C4-2B (cell line): ENCODE measurements around the gene COPS8.

Experiments
- H3K27ac ChIP-seq: fragments of 450-650 bp; 2 replicates; pipeline ENCODE4 v1.5.1; 2017
- CTCF ChIP-seq: fragments of 450-650 bp; conservative IDR thresholded peaks from 2 replicates; pipeline ENCODE4 v1.5.1; 2017; ENCODE audit warnings: mild to moderate bottlenecking
- ZFX ChIP-seq: fragments of 450-650 bp; IDR thresholded peaks from 2 replicates; pipeline ENCODE4 v1.6.1; 2017

COPS8 gene

GRCh38 chr2:237102428-237102827, 16.7 kb downstream of the COPS8 start:
- TF ChIP-seq ZFX (no peak), CTCF (no peak)
- no peak overlapping the region for H3K27ac ChIP-seq

- no peak overlapping the region for H3K27ac ChIP-seq
- TF ChIP-seq CTCF (no peak), ZFX (no peak)
Measured at GRCh38 chr2:237109421-237109934, 23.8 kb downstream of the COPS8 start.

- TF ChIP-seq CTCF = no peak
- no peak for TF ChIP-seq ZFX
- H3K27ac ChIP-seq = no peak overlapping the region
Measured at GRCh38 chr2:237113026-237113795, 27.5 kb downstream of the COPS8 start.

GRCh38 chr2:237115870-237116269, 30.2 kb downstream of the COPS8 start:
- TF ChIP-seq ZFX (no peak), CTCF (no peak)
- no peak overlapping the region for H3K27ac ChIP-seq

- TF ChIP-seq CTCF = no peak
- TF ChIP-seq ZFX = no peak
- H3K27ac ChIP-seq = no peak overlapping the region
Measured at GRCh38 chr2:237116431-237116830, 30.7 kb downstream of the COPS8 start.

GRCh38 chr2:237118025-237118424, 32.3 kb downstream of the COPS8 start:
- TF ChIP-seq ZFX (no peak), CTCF (no peak)
- H3K27ac ChIP-seq = no peak overlapping the region

- TF ChIP-seq ZFX (no peak), CTCF (no peak)
Measured at GRCh38 chr2:237118561-237119155, 33.0 kb downstream of the COPS8 start.

More at GRCh38 chr2:237118561-237119155, 33.0 kb downstream of the COPS8 start:
- no peak overlapping the region for H3K27ac ChIP-seq
